PC-9 (cell line): ENCODE data around the gene FOXD4L6. TPM values are rescaled to one million over a fixed set of nuclear protein-coding genes. Genes with fewer than 3 reads are reported as not detected.
"Not testable (repeated sequence)": the region's sequence is repeated elsewhere in the genome, so short reads cannot be mapped to it uniquely, and the experiment has no call there.

ENCODE experiments used
- BruUV-seq: library from RNA; stranded (reverse); fragments of 400-500 nt; replicated peaks from 2 replicates; lab custom pipeline; 2021; lab: Mats Ljungman, UMichigan
- CTCF ChIA-PET: fragments of 300-600 bp; sonication (Branson Sonifier 250); formaldehyde crosslinking; loops from one replicate; lab custom pipeline; 2022; ENCODE audit warnings: antibody characterized with exemption; lab: Charles Lee
- POLR2A ChIA-PET: fragments of 300-600 bp; sonication (Branson Sonifier 250); formaldehyde crosslinking; loops from one replicate; lab custom pipeline; 2022; ENCODE audit warnings: antibody characterized with exemption; ENCODE audit not compliant: unreplicated experiment; lab: Charles Lee
- DNase-seq, 2 experiments: peaks; one replicate each; pipeline versions ENCODE4 v3.0.0 to v3.0.0-alpha.2; 2015 to 2022; ENCODE audit warnings: mixed read lengths in 1 of 2
- H2AFZ ChIP-seq: fragments of 200-600 bp; sonication (generic); 2 replicates; pipeline ENCODE4 v1.8.1; 2017; ENCODE audit warnings: antibody characterized with exemption
- H3F3A ChIP-seq: fragments of 200-600 bp; sonication (generic); 2 replicates; pipeline ENCODE4 v1.8.1; 2017; ENCODE audit warnings: antibody characterized with exemption, mild to moderate bottlenecking, low read depth; ENCODE audit not compliant: insufficient read depth
- H3K27ac ChIP-seq: fragments of 200-600 bp; sonication (generic); 2 replicates; pipeline ENCODE4 v1.6.1; 2016; ENCODE audit warnings: mixed run types
- H3K27me3 ChIP-seq: fragments of 200-600 bp; sonication (generic); 2 replicates; pipeline ENCODE4 v1.6.1; 2016; ENCODE audit warnings: low read depth, mixed run types; ENCODE audit not compliant: insufficient read depth
- H3K36me3 ChIP-seq: fragments of 200-600 bp; sonication (generic); 2 replicates; pipeline ENCODE4 v1.6.1; 2016; ENCODE audit warnings: low read depth, mixed run types
- H3K4me1 ChIP-seq: fragments of 200-600 bp; sonication (generic); replicated peaks from 2 replicates; pipeline ENCODE4 v1.6.1; 2016; ENCODE audit warnings: mixed run types; ENCODE audit not compliant: insufficient read depth
- H3K4me2 ChIP-seq: fragments of 200-600 bp; sonication (generic); 2 replicates; pipeline ENCODE4 v1.6.1; 2017; ENCODE audit warnings: mixed run types
- H3K4me3 ChIP-seq: fragments of 200-600 bp; sonication (generic); 2 replicates; pipeline ENCODE4 v1.6.1; 2016; ENCODE audit warnings: mixed run types
- H3K79me2 ChIP-seq: fragments of 200-600 bp; sonication (generic); 2 replicates; pipeline ENCODE4 v1.6.1; 2017; ENCODE audit warnings: low read depth, mixed run types
- H3K9me2 ChIP-seq: fragments of 200-600 bp; sonication (generic); 2 replicates; pipeline ENCODE4 v1.8.1; 2017; ENCODE audit warnings: mild to moderate bottlenecking; ENCODE audit not compliant: insufficient read depth
- H3K9me3 ChIP-seq: fragments of 200-600 bp; sonication (generic); 2 replicates; pipeline ENCODE4 v1.8.1; 2016; ENCODE audit warnings: low read depth; ENCODE audit not compliant: insufficient read depth
- H4K20me1 ChIP-seq: fragments of 200-600 bp; sonication (generic); 2 replicates; pipeline ENCODE4 v1.8.1; 2017; ENCODE audit not compliant: insufficient read depth
- intact Hi-C: fragments of 100-400 bp; cut with micrococcal nuclease; formaldehyde crosslinking; loops from one replicate; pipeline ENCODE4 v1.10.0; 2022; ENCODE audit not compliant: unreplicated experiment
- total RNA-seq: library from RNA; stranded (reverse); gene quantifications from 2 replicates; pipeline ENCODE4 v1.2.3, GENCODE V29; 2021

Gene FOXD4L6
- total RNA-seq, 1 experiment from 2014 or later, result not detected

DNA sequence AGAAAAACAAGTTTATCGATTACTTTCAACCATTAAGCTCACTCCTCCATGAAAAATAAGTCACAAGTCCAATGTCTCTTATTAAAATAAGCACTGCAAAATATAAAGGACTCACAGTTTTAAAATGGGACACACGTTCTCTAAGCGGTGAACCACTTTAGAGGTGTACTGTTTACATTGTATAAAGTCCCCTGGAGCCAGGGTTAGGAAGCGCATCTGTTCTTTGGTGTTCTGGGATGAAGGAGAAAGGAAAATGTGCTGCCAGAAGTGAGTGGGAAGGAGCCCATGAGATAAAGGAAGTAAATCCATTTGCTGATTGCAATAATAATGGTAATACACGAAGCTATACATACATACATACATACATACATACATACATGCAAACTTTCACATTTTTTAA, 40.6 kb downstream of the FOXD4L6 start:
- H2AFZ ChIP-seq, intact Hi-C loops, H3F3A ChIP-seq, H3K4me3 ChIP-seq, H3K27me3 ChIP-seq, DNase-seq, H3K9me3 ChIP-seq, H3K36me3 ChIP-seq, H3K4me1 ChIP-seq, H3K27ac ChIP-seq, H4K20me1 ChIP-seq, CTCF ChIA-PET, H3K9me2 ChIP-seq, POLR2A ChIA-PET, BruUV-seq, H3K4me2 ChIP-seq, H3K79me2 ChIP-seq: not testable (repeated sequence)

DNA sequence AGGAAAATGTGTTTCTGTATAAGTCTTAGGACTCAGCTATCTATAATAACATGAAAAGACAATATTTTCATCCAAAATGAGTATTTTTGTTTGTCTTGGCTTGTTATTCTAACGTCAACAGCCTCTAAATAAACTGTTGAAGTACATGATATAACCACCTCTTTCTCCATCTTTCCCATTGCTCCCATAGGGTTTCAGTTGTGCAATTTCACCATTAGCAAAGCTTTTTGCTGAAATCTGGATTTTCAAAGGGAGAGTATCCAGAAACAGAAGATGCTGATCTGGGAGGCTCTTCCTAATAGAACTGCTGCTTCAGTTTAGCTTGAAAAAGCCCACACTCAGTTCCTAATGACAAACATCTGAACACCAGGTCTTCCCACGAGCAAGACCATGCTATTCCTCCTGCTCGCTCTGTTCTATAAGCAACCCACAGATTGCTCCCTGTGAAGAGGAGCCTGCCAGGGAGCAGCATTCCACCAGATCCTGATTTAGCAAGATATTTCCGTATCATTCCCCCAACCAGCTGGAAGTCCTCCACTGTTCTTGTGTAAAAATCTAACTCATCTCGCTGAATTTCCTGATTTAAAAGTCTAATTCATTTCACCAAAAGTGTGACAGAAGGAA, 41.2 kb downstream of the FOXD4L6 start:
- BruUV-seq, H2AFZ ChIP-seq, H3F3A ChIP-seq, H3K27me3 ChIP-seq, H3K9me2 ChIP-seq, H3K4me2 ChIP-seq, CTCF ChIA-PET, intact Hi-C loops, H3K79me2 ChIP-seq, H3K4me3 ChIP-seq, H3K36me3 ChIP-seq, H3K27ac ChIP-seq, DNase-seq, H3K9me3 ChIP-seq, H3K4me1 ChIP-seq, H4K20me1 ChIP-seq, POLR2A ChIA-PET: not testable (repeated sequence)

DNA sequence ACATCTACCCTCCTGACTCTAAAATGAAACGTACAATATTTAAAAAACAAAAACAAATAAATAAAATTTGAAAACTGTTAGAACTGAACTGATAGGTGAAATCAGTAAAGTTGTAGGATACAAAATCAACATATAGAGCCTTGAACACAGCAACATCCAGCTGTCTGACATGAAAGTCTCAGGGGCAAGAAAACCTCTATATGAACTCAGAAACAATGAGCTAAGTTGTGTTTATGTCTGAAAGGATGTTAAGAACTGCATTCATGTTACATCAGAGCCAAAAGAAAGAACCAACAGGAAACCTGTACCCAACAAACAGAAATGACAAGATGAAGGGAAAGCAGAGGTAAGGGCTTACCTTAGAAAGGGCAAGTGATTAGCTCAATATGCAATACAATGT, 41.8 kb downstream of the FOXD4L6 start:
- H3F3A ChIP-seq, H3K4me3 ChIP-seq, POLR2A ChIA-PET, H3K9me2 ChIP-seq, DNase-seq, H3K4me1 ChIP-seq, BruUV-seq, H3K27ac ChIP-seq, intact Hi-C loops, H3K4me2 ChIP-seq, CTCF ChIA-PET, H3K36me3 ChIP-seq, H4K20me1 ChIP-seq, H3K79me2 ChIP-seq, H3K9me3 ChIP-seq, H2AFZ ChIP-seq, H3K27me3 ChIP-seq: not testable (repeated sequence)

DNA sequence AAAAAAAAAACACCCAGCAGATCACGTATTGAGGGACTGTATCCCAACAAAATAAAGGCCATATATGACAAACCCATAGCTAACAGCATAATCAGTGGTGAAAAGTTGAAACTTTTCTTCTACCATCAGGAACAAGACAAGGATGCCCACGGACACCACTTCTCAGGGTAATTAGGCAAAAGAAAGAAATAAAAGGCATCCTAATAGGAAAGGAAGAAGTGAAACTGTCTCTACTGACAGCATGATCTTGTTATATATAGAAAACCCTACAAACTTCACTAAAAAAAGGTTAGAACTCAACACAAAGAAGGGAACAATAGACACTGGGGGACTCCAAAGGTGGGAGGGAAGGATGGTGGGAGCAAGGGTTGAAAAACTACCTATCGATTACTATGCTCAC, 42.3 kb downstream of the FOXD4L6 start:
- H3K9me3 ChIP-seq, H2AFZ ChIP-seq, DNase-seq, H3K4me1 ChIP-seq, H3K79me2 ChIP-seq, CTCF ChIA-PET, POLR2A ChIA-PET, H3K27ac ChIP-seq, H3K4me2 ChIP-seq, H3K27me3 ChIP-seq, H3F3A ChIP-seq, H3K4me3 ChIP-seq, intact Hi-C loops, BruUV-seq, H3K9me2 ChIP-seq, H4K20me1 ChIP-seq, H3K36me3 ChIP-seq: not testable (repeated sequence)

DNA sequence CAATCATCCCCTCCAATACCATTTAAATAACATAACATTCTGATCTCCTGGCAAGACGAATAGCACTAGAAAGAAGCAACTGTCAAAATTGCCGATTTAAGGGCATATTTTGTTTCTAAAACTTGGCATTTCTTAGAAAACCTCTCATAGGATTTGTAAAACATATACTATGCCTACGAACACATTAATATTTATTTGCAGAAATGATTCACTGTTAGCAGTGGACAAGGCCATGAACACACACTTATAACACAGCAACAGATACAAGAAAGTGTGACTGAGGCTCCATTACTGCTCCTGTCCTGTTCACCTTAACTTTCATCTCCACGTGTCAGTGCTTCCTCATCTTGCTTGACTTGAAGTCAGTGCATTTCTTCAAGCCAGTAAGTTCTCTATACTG, 46.1 kb downstream of the FOXD4L6 start:
- BruUV-seq, H3F3A ChIP-seq, H3K27ac ChIP-seq, H2AFZ ChIP-seq, H3K4me2 ChIP-seq, H4K20me1 ChIP-seq, H3K4me1 ChIP-seq, H3K36me3 ChIP-seq, POLR2A ChIA-PET, H3K4me3 ChIP-seq, H3K9me3 ChIP-seq, DNase-seq, intact Hi-C loops, H3K27me3 ChIP-seq, CTCF ChIA-PET, H3K9me2 ChIP-seq, H3K79me2 ChIP-seq: not testable (repeated sequence)

DNA sequence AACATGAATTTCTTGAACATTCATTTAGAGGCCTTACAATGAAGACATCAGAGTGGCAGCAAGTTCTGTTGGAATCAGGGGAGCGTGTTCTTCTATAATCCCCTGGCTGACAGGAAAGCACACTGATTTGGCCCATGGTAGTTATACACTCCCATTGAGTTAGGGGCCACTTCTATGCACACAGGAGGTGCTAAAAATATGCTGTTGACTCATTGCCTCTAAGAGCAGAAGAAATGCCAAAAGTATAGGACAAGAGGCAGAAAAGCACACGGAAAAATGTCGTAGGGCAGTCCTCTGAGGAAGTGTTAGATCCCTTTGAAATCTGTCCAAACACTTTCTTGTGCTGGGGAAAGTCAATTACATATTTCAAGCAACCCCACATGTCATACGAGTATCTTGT, 49.0 kb downstream of the FOXD4L6 start:
- H3K27me3 ChIP-seq, CTCF ChIA-PET, BruUV-seq, H3F3A ChIP-seq, H3K79me2 ChIP-seq, H3K36me3 ChIP-seq, H3K9me2 ChIP-seq, H3K4me1 ChIP-seq, H3K4me3 ChIP-seq, POLR2A ChIA-PET, H3K4me2 ChIP-seq, intact Hi-C loops, H2AFZ ChIP-seq, H3K27ac ChIP-seq, H4K20me1 ChIP-seq, H3K9me3 ChIP-seq, DNase-seq: not testable (repeated sequence)

DNA sequence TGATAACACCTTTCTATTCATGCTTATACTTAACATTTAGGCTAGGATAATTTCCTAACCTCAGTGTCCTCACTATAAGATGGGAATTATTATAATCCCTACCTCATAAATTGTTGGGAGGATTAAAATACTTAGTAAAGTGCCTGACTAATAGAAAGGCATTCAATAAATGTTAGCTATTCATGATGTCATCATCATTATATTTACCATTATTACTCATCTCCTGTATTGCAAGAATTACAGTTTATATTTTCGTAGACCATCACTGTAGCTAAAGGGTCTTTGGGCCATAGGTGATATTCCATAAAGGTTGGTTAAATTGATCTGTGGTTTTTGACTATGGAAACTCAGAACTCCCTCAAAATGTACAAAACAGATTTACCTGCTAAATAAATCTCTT, 50.9 kb downstream of the FOXD4L6 start:
- H3F3A ChIP-seq, H3K36me3 ChIP-seq, BruUV-seq, H3K4me1 ChIP-seq, POLR2A ChIA-PET, H3K9me2 ChIP-seq, H3K79me2 ChIP-seq, H3K27ac ChIP-seq, DNase-seq, H3K4me3 ChIP-seq, H3K4me2 ChIP-seq, intact Hi-C loops, H3K9me3 ChIP-seq, H3K27me3 ChIP-seq, H2AFZ ChIP-seq, CTCF ChIA-PET, H4K20me1 ChIP-seq: not testable (repeated sequence)
